Trophoblast cell (in vitro differentiated cells and primary cell): ENCODE data around the gene AJUBA. TPM values are rescaled to one million over a fixed set of nuclear protein-coding genes. Genes with fewer than 3 reads are reported as not detected.

Experiments used
- DNase-seq, 2 donors: peaks; one replicate each; pipeline ENCODE4 v3.0.0-alpha.2; 2016
- H2AFZ ChIP-seq: 2 replicates; pipeline ENCODE4 v1.6.1; 2013; ENCODE audit warnings: low read length, moderate library complexity, mild to moderate bottlenecking; ENCODE audit not compliant: insufficient read depth, poor library complexity
- H2AK5ac ChIP-seq: 2 replicates; pipeline ENCODE4 v1.6.1; 2013; ENCODE audit warnings: mild to moderate bottlenecking, low read length
- H2BK120ac ChIP-seq: 2 replicates; pipeline ENCODE4 v1.6.1; 2013; ENCODE audit warnings: low read length, mild to moderate bottlenecking, moderate library complexity; ENCODE audit not compliant: insufficient read depth, poor library complexity
- H2BK12ac ChIP-seq: 2 replicates; pipeline ENCODE4 v1.6.1; 2013; ENCODE audit warnings: mild to moderate bottlenecking, low read length, moderate library complexity
- H2BK5ac ChIP-seq: 2 replicates; pipeline ENCODE4 v1.6.1; 2013; ENCODE audit warnings: low read length, low read depth, moderate library complexity, mild to moderate bottlenecking; ENCODE audit not compliant: poor library complexity
- H3K14ac ChIP-seq: 2 replicates; pipeline ENCODE4 v1.6.1; 2013; ENCODE audit warnings: mild to moderate bottlenecking, low read length
- H3K18ac ChIP-seq: 2 replicates; pipeline ENCODE4 v1.6.1; 2013; ENCODE audit warnings: mild to moderate bottlenecking, low read length
- H3K23ac ChIP-seq: 2 replicates; pipeline ENCODE4 v1.6.1; 2013; ENCODE audit warnings: low read length
- H3K27ac ChIP-seq: 2 replicates; pipeline ENCODE4 v1.5.1; 2013; ENCODE audit warnings: low read depth, mild to moderate bottlenecking, inconsistent platforms, low read length, moderate library complexity
- H3K27me3 ChIP-seq: 2 replicates; pipeline ENCODE4 v1.6.1; 2013; ENCODE audit warnings: inconsistent platforms, mild to moderate bottlenecking, low read length, moderate library complexity; ENCODE audit not compliant: insufficient read depth
- H3K36me3 ChIP-seq, 2 experiments: 1 replicate in 1 of 2; 2 replicates in 1 of 2; pipeline ENCODE4 v1.6.1; 2013; ENCODE audit warnings: low read length in 2 of 2, mild to moderate bottlenecking in 2 of 2, moderate library complexity in 1 of 2; ENCODE audit not compliant: insufficient read depth in 2 of 2, control insufficient read depth in 1 of 2
- H3K4ac ChIP-seq: 2 replicates; pipeline ENCODE4 v1.6.1; 2013; ENCODE audit warnings: low read depth, mild to moderate bottlenecking, low read length, moderate library complexity
- H3K4me1 ChIP-seq, 2 experiments: 1 replicate in 1 of 2; 2 replicates in 1 of 2; pipeline ENCODE4 v1.6.1; 2013; ENCODE audit warnings: low read length in 2 of 2, mild to moderate bottlenecking in 2 of 2, moderate library complexity in 1 of 2; ENCODE audit not compliant: insufficient read depth in 2 of 2, control insufficient read depth in 1 of 2
- H3K4me2 ChIP-seq: 2 replicates; pipeline ENCODE4 v1.6.1; 2013; ENCODE audit warnings: inconsistent platforms, mild to moderate bottlenecking, low read length, moderate library complexity
- H3K4me3 ChIP-seq: 2 replicates; pipeline ENCODE4 v1.5.1; 2013; ENCODE audit warnings: mild to moderate bottlenecking, low read depth, low read length, inconsistent platforms
- H3K79me1 ChIP-seq: one replicate; pipeline ENCODE4 v1.6.1; 2013; ENCODE audit warnings: low read length
- H3K79me2 ChIP-seq: 2 replicates; pipeline ENCODE4 v1.6.1; 2013; ENCODE audit warnings: low read length, mild to moderate bottlenecking; ENCODE audit not compliant: control insufficient read depth, insufficient read depth, poor library complexity
- H3K9ac ChIP-seq: 2 replicates; pipeline ENCODE4 v1.6.1; 2013; ENCODE audit warnings: mild to moderate bottlenecking, low read length
- H3K9me3 ChIP-seq: 2 replicates; pipeline ENCODE4 v1.6.1; 2013; ENCODE audit warnings: low read depth, mild to moderate bottlenecking, control low read depth, inconsistent platforms, low read length; ENCODE audit not compliant: insufficient read depth
- H4K12ac ChIP-seq: 2 replicates; pipeline ENCODE4 v1.6.1; 2013; ENCODE audit warnings: low read depth, mild to moderate bottlenecking, low read length, moderate library complexity
- H4K8ac ChIP-seq: 2 replicates; pipeline ENCODE4 v1.6.1; 2013; ENCODE audit warnings: low read depth, mild to moderate bottlenecking, low read length, moderate library complexity
- H4K91ac ChIP-seq: one replicate; pipeline ENCODE4 v1.6.1; 2013; ENCODE audit warnings: low read depth, mild to moderate bottlenecking, low read length, moderate library complexity
- WGBS: extraction: QIAGEN DNeasy Blood & Tissue Kit; methylation state at CpG from one replicate; pipeline ENCODE4 v1.1.7; 2013; ENCODE audit warnings: missing lambda C conversion rate; ENCODE audit not compliant: insufficient read length, insufficient coverage; ENCODE audit errors: extremely low coverage; 5-methylcytosine and 5-hydroxymethylcytosine counted together
- polyA plus RNA-seq: library from polyadenylated mRNA; stranded (reverse); fragments of 200-250 nt; gene quantifications from 2 replicates; pipeline ENCODE4 v1.2.3, GENCODE V29; 2013

AJUBA gene
- polyA plus RNA-seq, result 24.6 and 25.3 TPM in 2 replicates

DNA sequence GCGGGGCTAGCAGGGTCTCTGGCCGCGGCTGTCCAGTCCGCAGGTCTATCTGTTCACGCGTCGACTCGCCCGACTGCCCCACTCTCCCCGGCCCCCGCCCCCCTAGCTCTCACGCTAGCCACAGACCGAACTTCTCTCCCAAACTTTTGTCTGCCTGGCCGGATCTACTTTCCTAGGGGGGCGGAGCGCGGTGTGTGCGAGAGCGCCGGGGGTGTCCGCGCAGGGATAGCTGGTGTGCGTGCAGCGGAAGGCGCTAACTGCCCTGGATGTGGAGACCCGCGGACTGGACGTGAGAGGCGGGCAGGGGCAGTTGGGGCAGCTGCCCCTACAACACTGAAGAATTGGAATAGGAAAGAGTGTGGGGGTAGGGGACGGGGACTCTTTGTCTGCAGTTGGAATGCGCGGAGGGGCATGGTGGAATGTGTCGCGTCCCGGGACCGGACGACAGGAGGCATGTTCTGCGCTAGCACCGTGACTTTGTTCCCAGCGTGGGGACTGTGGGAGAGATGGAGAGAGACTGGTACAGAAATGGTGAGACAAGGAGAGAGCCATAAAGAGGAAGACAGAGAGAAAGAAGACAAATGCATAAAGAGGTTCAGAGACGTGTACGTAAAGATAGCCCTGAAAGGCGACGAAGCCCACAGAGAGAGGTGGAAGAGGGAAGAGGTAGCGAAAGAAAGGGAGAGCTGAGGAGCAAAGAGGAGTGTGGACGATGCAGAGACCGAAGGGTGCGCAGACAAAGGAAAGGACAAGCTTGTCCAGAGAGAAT is at the start of gene AJUBA:
AJUBA (minus strand) TSS at position 75 of the 769 bp plus-strand sequence. CDS start 285 bp downstream, outside the sequence.
- WGBS, result no CpG with 5 or more reads among the region's 48 CpGs

DNA sequence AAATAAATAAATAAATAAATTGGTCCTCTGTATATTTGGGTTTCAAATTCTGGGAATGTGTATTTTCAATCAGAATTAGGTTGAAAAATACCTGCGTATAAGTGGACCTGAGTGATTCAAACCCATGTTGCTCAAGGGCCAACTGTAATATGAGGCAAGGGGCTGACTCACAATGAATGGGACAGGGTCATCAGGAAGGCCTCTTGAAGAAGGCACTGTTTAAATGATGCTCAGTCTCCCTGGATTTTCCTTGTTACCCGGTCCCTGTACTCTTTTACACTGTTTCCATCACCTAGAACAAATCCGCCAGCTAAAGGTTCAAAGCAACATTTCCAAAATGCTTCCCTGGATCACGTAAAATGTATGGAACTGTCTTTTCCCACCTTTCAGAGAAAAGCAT is 48.6 kb upstream of the AJUBA start:
- Histone ChIP-seq H2AFZ (no peak overlapping the region), H2BK12ac (no peak overlapping the region), H3K9ac (no peak overlapping the region), H2BK120ac (no peak overlapping the region), H3K4me1 (peaks cover 3 to 7% of the 10 kb centered on the region in 2 experiments), H3K27me3 (no peaks in the 10 kb centered on the region), H3K4me3 (no peak overlapping the region), H3K27ac (no peak overlapping the region), H4K12ac (no peak overlapping the region), H3K4me2 (no peak overlapping the region), H3K18ac (no peak overlapping the region), H4K91ac (no peak overlapping the region), H3K23ac (no peak overlapping the region), H3K36me3 (peaks cover 29 to 33% of the 10 kb centered on the region in 2 experiments), H3K79me1 (peaks cover 9% of the 10 kb centered on the region), H3K79me2 (peaks cover 12% of the 10 kb centered on the region), H3K14ac (no peak overlapping the region), H3K9me3 (no peaks in the 10 kb centered on the region), H2BK5ac (no peak overlapping the region), H4K8ac (no peak overlapping the region), H3K4ac (no peak overlapping the region), H2AK5ac (no peak overlapping the region)
- WGBS, result no CpG with 5 or more reads among the region's 4 CpGs
- DNase-seq, result no peak

More for the DNA sequence above, at the start of gene AJUBA:
- peak within 1 kb of the TSS; percentile 98 for H3K9ac ChIP-seq
- H2BK5ac ChIP-seq, result peak within 1 kb of the TSS; percentile 92
- DNase-seq, result peak; percentile 81 to 92
- peaks cover 20 to 23% of the 10 kb centered on the region in 2 experiments for H3K4me1 ChIP-seq
- peaks cover 38% of the 10 kb centered on the region for H3K79me1 ChIP-seq
- H3K4me3 ChIP-seq, result peak within 1 kb of the TSS; percentile 93
- H4K8ac ChIP-seq, result peak within 1 kb of the TSS; percentile 78
- peak within 1 kb of the TSS; percentile 89 for H2AK5ac ChIP-seq
- H3K18ac ChIP-seq, result peak within 1 kb of the TSS; percentile 85
- peak within 1 kb of the TSS; percentile 51 for H2BK12ac ChIP-seq
- H3K4ac ChIP-seq, result peak within 1 kb of the TSS; percentile 98
- peak within 1 kb of the TSS; percentile 93 for H3K4me2 ChIP-seq
- H3K23ac ChIP-seq, result peak within 1 kb of the TSS; percentile 90
- H4K12ac ChIP-seq, result peak within 1 kb of the TSS; percentile 78
- H3K14ac ChIP-seq, result peak within 1 kb of the TSS; percentile 96
- peak within 1 kb of the TSS; percentile 96 for H4K91ac ChIP-seq
- H2BK120ac ChIP-seq, result peak within 1 kb of the TSS; percentile 97
- H3K27me3 ChIP-seq, result no peaks in the 10 kb centered on the region
- H2AFZ ChIP-seq, result peak within 1 kb of the TSS; percentile 74
- H3K79me2 ChIP-seq, result peaks cover 34% of the 10 kb centered on the region
- H3K36me3 ChIP-seq, result peaks cover 9 to 11% of the 10 kb centered on the region in 2 experiments
- H3K9me3 ChIP-seq, result no peaks in the 10 kb centered on the region
- peak within 1 kb of the TSS; percentile 86 for H3K27ac ChIP-seq

DNA sequence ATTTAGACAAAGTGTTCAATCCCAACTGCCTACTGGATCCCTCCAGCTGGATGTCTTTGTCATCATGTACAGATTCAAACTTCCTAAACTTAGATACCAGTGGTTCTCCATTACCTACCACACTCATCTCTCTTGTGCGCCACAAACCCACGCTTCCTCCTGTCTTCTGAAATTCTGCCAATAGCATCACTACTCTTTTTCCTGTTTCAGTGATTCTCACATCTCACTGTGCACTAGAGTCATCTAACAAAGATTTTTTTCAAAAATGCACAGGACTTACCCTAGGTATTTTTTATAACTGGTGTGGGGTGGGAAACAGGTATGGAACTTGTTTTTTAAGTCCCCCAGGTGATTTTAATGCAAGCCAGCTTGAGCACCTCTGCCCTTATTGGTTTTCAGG is 46.4 kb upstream of the AJUBA start:
- Histone ChIP-seq H3K4me2 (no peak overlapping the region), H3K36me3 (peaks cover 35 to 44% of the 10 kb centered on the region in 2 experiments), H4K91ac (no peak overlapping the region), H2AK5ac (no peak overlapping the region), H3K27me3 (no peaks in the 10 kb centered on the region), H3K27ac (no peak overlapping the region), H2AFZ (no peak overlapping the region), H3K14ac (no peak overlapping the region), H3K79me2 (peaks cover 4% of the 10 kb centered on the region), H2BK12ac (no peak overlapping the region), H3K18ac (no peak overlapping the region), H2BK120ac (no peak overlapping the region), H3K9me3 (no peaks in the 10 kb centered on the region), H3K79me1 (no peaks in the 10 kb centered on the region), H4K8ac (no peak overlapping the region), H3K23ac (no peak overlapping the region), H3K4me3 (no peak overlapping the region), H3K9ac (no peak overlapping the region), H2BK5ac (no peak overlapping the region), H3K4ac (no peak overlapping the region), H3K4me1 (peaks cover 2 to 6% of the 10 kb centered on the region in 2 experiments), H4K12ac (no peak overlapping the region)
- WGBS, result no CpG with 5 or more reads among the region's 2 CpGs
- DNase-seq, result no peak

DNA sequence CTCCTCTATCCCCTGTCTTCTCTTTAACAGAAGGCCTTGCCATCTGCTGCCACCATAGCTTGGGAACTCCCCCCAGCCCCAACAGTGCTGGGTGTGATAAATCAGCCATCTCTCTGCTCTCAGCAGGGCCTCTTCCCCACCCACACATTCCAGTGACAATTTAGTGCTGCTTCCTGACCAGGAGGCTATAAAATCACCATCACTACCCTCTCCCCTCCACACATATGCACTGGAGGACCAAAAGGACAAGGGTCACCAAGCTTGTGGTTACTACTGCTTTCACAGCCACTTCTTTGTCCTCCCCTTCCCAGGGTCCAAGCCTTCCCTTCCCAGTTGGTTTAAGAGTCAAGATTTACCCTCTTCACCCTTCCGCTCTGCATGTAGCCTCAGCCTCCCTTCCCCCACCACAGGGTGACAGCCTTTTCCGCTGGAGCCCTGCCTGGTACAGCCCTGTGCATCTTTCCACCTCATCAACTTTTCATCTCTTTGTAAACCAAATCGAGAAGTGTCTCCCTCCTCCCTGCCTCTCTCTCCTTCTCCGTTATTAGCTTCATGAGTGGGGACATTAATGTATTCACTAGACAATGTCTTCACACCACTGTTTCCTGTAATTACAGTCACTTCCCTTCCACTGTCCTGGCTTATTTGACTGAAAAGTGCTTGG is 42.9 kb upstream of the AJUBA start:
- H2BK120ac ChIP-seq, result no peak overlapping the region
- no peaks in the 10 kb centered on the region for H3K79me2 ChIP-seq
- H3K4ac ChIP-seq, result no peak overlapping the region
- H3K18ac ChIP-seq, result no peak overlapping the region
- no peak overlapping the region for H4K8ac ChIP-seq
- no peaks in the 10 kb centered on the region for H3K79me1 ChIP-seq
- no peaks in the 10 kb centered on the region for H3K27me3 ChIP-seq
- H3K9me3 ChIP-seq, result no peaks in the 10 kb centered on the region
- H2BK12ac ChIP-seq, result no peak overlapping the region
- no peak overlapping the region for H2AK5ac ChIP-seq
- no CpG with 5 or more reads among the region's 4 CpGs for WGBS
- peaks cover 18 to 28% of the 10 kb centered on the region in 2 experiments for H3K36me3 ChIP-seq
- DNase-seq, result no peak
- H3K4me1 ChIP-seq, result no peaks in the 10 kb centered on the region
- no peak overlapping the region for H3K14ac ChIP-seq
- H4K12ac ChIP-seq, result no peak overlapping the region
- H3K4me3 ChIP-seq, result no peak overlapping the region
- H2BK5ac ChIP-seq, result no peak overlapping the region
- H3K27ac ChIP-seq, result no peak overlapping the region
- H4K91ac ChIP-seq, result no peak overlapping the region
- no peak overlapping the region for H2AFZ ChIP-seq
- no peak overlapping the region for H3K4me2 ChIP-seq
- H3K9ac ChIP-seq, result no peak overlapping the region
- no peak overlapping the region for H3K23ac ChIP-seq
